Measurements from ENCODE around the gene BABAM2.

- no peak for TF ChIP-seq CTCF (IDR thresholded peaks at IDR 0.05; ENCODE audit: low read depth, low read length)
- no peak for TF ChIP-seq POLR2A (IDR thresholded peaks at IDR 0.05; ENCODE audit: extremely low read depth, insufficient read length)
- no peak for TF ChIP-seq MYC (IDR thresholded peaks at IDR 0.05; ENCODE audit: low read depth, low read length)
- TF ChIP-seq MAX (IDR thresholded peaks at IDR 0.05; ENCODE audit: low read depth, low read length), result no peak
Measured at GRCh38 chr2:28343184-28343942, 452.8 kb downstream of the BABAM2 start.
